ENCODE measurements around the gene PHYKPL. TPM values are rescaled to one million over a fixed set of nuclear protein-coding genes. Genes with fewer than 3 reads are reported as not detected.

PHYKPL gene
- polyA plus RNA-seq (ENCODE audit: low read depth in 6 of 6): 10 to 100 TPM; 42.4 to 72.9 (median 53.3) TPM

- Mint-ChIP-seq H3K36me3 (peaks cover 5 to 21% of the 10 kb centered on the region in 2 donors), H3K27me3 (no peaks in the 10 kb centered on the region), H3K9me3 (no peaks in the 10 kb centered on the region), H3K27ac (peak within 1 kb of the TSS in 5 of 6 donors; percentile 71 to 91 (median 86)), H3K4me1 (peaks cover 39 to 62% (median 49%) of the 10 kb centered on the region in 3 donors), H3K4me3 (peak within 1 kb of the TSS; percentile 78 to 92 (median 86))
- DNase-seq (peak; percentile 63), ATAC-seq (ENCODE audit: low read depth in 2 of 2) (peak; percentile 72 to 74)
Observed at GRCh38 chr5:178232124-178232919, at the start of gene PHYKPL. Gene PHYKPL (minus strand): TSS chr5:178232802. CDS start chr5:178232550, 252 bp downstream.

- no peak overlapping the region for H3K27ac Mint-ChIP-seq
- H3K9me3 Mint-ChIP-seq: peaks cover 9 to 14% (median 11%) of the 10 kb centered on the region in 7 donors
- H3K36me3 Mint-ChIP-seq: peaks cover 10 to 11% of the 10 kb centered on the region in 2 donors
- H3K4me1 Mint-ChIP-seq: peaks cover 6 to 9% (median 9%) of the 10 kb centered on the region in 3 donors
- peaks cover 0 to 40% (median 33%) of the 10 kb centered on the region in 3 donors for H3K27me3 Mint-ChIP-seq
- DNase-seq (no peak), ATAC-seq (ENCODE audit: low read depth in 2 of 2) (no peak)
- peak overlapping the region in 1 of 8 donors; percentile 9 for H3K4me3 Mint-ChIP-seq
Observed at GRCh38 chr5:178282391-178282790, 49.8 kb upstream of the PHYKPL start.

GRCh38 chr5:178281331-178281730, 48.7 kb upstream of the PHYKPL start:
- Mint-ChIP-seq H3K27me3 (peaks cover 0 to 40% (median 30%) of the 10 kb centered on the region in 3 donors), H3K4me1 (peaks cover 6 to 9% (median 9%) of the 10 kb centered on the region in 3 donors), H3K9me3 (peaks cover 9 to 14% (median 11%) of the 10 kb centered on the region in 7 donors), H3K27ac (no peak overlapping the region), H3K36me3 (peaks cover 10 to 11% of the 10 kb centered on the region in 2 donors), H3K4me3 (no peak overlapping the region)
- no peak for ATAC-seq (ENCODE audit: low read depth in 2 of 2)
- no peak for DNase-seq

GRCh38 chr5:178280631-178281030, 48.0 kb upstream of the PHYKPL start:
- H3K4me1 Mint-ChIP-seq: peaks cover 6 to 9% (median 9%) of the 10 kb centered on the region in 3 donors
- peak overlapping the region in 2 of 8 donors; percentile 35 to 52 for H3K4me3 Mint-ChIP-seq
- peaks cover 10 to 16% of the 10 kb centered on the region in 2 donors for H3K36me3 Mint-ChIP-seq
- H3K27me3 Mint-ChIP-seq: peaks cover 0 to 40% (median 30%) of the 10 kb centered on the region in 3 donors
- DNase-seq (no peak), ATAC-seq (ENCODE audit: low read depth in 2 of 2) (no peak)
- H3K9me3 Mint-ChIP-seq: peaks cover 9 to 14% (median 11%) of the 10 kb centered on the region in 7 donors
- no peak overlapping the region for H3K27ac Mint-ChIP-seq

- DNase-seq: peak; percentile 24
- ATAC-seq (ENCODE audit: low read depth in 2 of 2): peak; percentile 28 to 40
- Mint-ChIP-seq H3K36me3 (peaks cover 10 to 16% of the 10 kb centered on the region in 2 donors), H3K9me3 (peaks cover 9 to 14% (median 11%) of the 10 kb centered on the region in 7 donors), H3K27ac (no peak overlapping the region), H3K4me1 (peaks cover 6 to 9% (median 9%) of the 10 kb centered on the region in 3 donors), H3K27me3 (peaks cover 0 to 40% (median 30%) of the 10 kb centered on the region in 3 donors), H3K4me3 (no peak overlapping the region)
Observed at GRCh38 chr5:178279723-178280438, 47.3 kb upstream of the PHYKPL start.

DNA sequence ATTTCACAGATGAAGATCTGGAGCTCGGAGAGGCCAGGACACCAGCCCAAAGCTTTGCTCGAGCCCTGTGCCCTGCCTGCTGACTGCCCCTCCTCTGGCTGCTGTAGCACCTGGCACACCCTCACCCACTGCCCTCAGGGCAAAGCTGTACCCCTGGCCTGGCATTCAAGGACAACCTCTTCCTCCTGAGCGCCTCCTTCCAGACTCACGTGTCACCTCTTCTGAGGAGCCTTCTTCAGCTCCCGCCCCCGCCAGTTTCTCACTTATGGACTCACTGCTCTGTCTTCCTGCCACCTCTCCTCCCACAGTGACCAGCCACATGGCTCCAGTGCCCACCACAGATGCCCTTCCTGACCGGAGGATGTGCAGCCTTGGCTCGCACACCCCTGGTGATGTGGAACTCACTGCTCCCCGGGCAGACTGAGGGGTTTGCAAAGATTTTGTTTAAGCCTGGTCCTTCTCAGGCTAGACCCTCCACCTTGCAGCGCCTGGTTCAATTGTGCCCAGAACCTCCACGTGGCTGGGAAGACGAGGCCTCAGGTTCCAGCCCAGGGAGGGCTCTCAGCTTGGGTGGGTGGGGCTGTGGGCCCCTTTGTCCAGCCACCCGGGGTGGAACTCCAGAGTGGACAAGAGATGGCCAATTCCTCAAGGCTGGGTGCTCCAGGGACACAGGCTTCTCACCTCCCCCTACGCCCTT, 46.6 kb upstream of the PHYKPL start:
- Mint-ChIP-seq H3K9me3 (peaks cover 9 to 13% (median 11%) of the 10 kb centered on the region in 7 donors), H3K4me1 (peaks cover 6 to 9% (median 9%) of the 10 kb centered on the region in 3 donors), H3K4me3 (no peak overlapping the region), H3K36me3 (peaks cover 10 to 16% of the 10 kb centered on the region in 2 donors), H3K27ac (peak overlapping the region in 1 of 6 donors; percentile 83), H3K27me3 (peaks cover 0 to 40% (median 30%) of the 10 kb centered on the region in 3 donors)
- ATAC-seq (ENCODE audit: low read depth in 2 of 2) (no peak), DNase-seq (no peak)

- Mint-ChIP-seq H3K4me3 (no peak overlapping the region), H3K4me1 (peaks cover 6 to 9% (median 9%) of the 10 kb centered on the region in 3 donors), H3K36me3 (peaks cover 3 to 9% of the 10 kb centered on the region in 2 donors), H3K9me3 (peaks cover 2 to 7% (median 4%) of the 10 kb centered on the region in 7 donors), H3K27ac (peak overlapping the region in 1 of 6 donors; percentile 83), H3K27me3 (peaks cover 0 to 40% (median 30%) of the 10 kb centered on the region in 3 donors)
- no peak for DNase-seq
- no peak for ATAC-seq (ENCODE audit: low read depth in 2 of 2)
Observed at GRCh38 chr5:178278358-178279023, 45.9 kb upstream of the PHYKPL start.

DNA sequence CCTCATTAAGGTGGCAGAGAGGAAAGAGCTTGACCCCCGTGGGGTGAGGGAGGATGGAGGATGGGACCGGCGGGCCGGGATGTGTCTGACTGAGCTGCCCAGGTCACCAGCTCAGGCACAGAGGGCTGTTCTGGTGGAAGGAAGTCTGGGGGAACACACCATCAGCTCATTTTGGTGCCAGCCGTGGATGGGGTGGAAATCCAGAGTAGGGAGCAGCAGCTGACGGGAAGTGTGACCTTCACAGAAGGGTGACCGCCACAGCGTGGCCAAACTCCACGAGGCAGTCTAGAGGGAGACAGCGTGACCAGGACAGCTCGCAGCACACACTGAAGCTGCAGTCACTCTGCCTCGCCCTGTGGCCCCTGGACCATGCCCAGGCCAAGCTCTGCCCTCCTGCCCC, 45.3 kb upstream of the PHYKPL start:
- ATAC-seq (ENCODE audit: low read depth in 2 of 2) (no peak), DNase-seq (no peak)
- peaks cover 0 to 3% (median 0%) of the 10 kb centered on the region in 7 donors for H3K9me3 Mint-ChIP-seq
- no peak overlapping the region for H3K4me3 Mint-ChIP-seq
- no peak overlapping the region for H3K27ac Mint-ChIP-seq
- H3K36me3 Mint-ChIP-seq: peaks cover 0 to 5% of the 10 kb centered on the region in 2 donors
- peaks cover 6 to 9% (median 9%) of the 10 kb centered on the region in 3 donors for H3K4me1 Mint-ChIP-seq
- peaks cover 0 to 40% (median 30%) of the 10 kb centered on the region in 3 donors for H3K27me3 Mint-ChIP-seq

GRCh38 chr5:178277346-178277745, 44.7 kb upstream of the PHYKPL start:
- Mint-ChIP-seq H3K4me1 (peaks cover 6 to 9% (median 9%) of the 10 kb centered on the region in 3 donors), H3K36me3 (peaks cover 0 to 5% of the 10 kb centered on the region in 2 donors), H3K4me3 (no peak overlapping the region), H3K27ac (no peak overlapping the region), H3K27me3 (peaks cover 0 to 38% (median 30%) of the 10 kb centered on the region in 3 donors), H3K9me3 (peaks cover 0 to 3% (median 0%) of the 10 kb centered on the region in 7 donors)
- DNase-seq: no peak
- no peak for ATAC-seq (ENCODE audit: low read depth in 2 of 2)

GRCh38 chr5:178274781-178275537, 42.4 kb upstream of the PHYKPL start:
- ATAC-seq (ENCODE audit: low read depth in 2 of 2): no peak
- Mint-ChIP-seq H3K27me3 (peaks cover 0 to 34% (median 21%) of the 10 kb centered on the region in 3 donors), H3K9me3 (peaks cover 0 to 3% (median 0%) of the 10 kb centered on the region in 7 donors), H3K27ac (no peak overlapping the region), H3K4me1 (peaks cover 4% of the 10 kb centered on the region in 3 donors), H3K4me3 (no peak overlapping the region), H3K36me3 (peaks cover 0 to 5% of the 10 kb centered on the region in 2 donors)
- no peak for DNase-seq

GRCh38 chr5:178273665-178274541, 41.3 kb upstream of the PHYKPL start:
- Mint-ChIP-seq H3K27me3 (peaks cover 0 to 31% (median 11%) of the 10 kb centered on the region in 3 donors), H3K9me3 (peaks cover 0 to 5% (median 0%) of the 10 kb centered on the region in 7 donors), H3K4me3 (no peak overlapping the region), H3K36me3 (peaks cover 0 to 5% of the 10 kb centered on the region in 2 donors), H3K27ac (no peak overlapping the region), H3K4me1 (no peaks in the 10 kb centered on the region)
- ATAC-seq (ENCODE audit: low read depth in 2 of 2): no peak
- DNase-seq: no peak
